IPS-NIHi7 (cell line): ENCODE results near the gene FBXW4.
"Not testable (repeated sequence)": the region's sequence is repeated elsewhere in the genome, so short reads cannot be mapped to it uniquely, and the experiment has no call there.

Experiments
- DNase-seq: peaks from one replicate; pipeline ENCODE4 v3.0.0; 2012; ENCODE audit warnings: mixed read lengths; ENCODE audit errors: extremely low spot score

FBXW4 gene

DNA sequence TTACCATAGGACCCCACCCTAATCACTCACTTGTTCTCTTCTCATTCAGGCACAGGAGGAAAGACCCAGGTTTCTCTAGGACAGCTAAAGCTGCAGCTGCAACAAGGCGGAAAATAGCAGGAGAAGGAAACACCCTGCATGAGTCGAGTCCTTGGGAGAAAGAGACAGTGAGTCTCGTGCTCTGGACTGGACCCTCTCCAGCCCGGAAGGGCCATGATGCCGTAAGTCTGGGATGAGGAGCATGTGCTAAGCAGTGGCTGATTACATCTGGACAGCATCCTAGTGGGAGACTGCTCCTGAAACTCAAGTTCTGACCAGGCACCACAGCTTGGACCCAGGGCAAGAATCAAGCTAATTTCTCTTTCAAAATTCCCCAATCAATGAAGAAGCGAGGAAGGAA, 39.4 kb downstream of the FBXW4 start:
- no peak for DNase-seq

DNA sequence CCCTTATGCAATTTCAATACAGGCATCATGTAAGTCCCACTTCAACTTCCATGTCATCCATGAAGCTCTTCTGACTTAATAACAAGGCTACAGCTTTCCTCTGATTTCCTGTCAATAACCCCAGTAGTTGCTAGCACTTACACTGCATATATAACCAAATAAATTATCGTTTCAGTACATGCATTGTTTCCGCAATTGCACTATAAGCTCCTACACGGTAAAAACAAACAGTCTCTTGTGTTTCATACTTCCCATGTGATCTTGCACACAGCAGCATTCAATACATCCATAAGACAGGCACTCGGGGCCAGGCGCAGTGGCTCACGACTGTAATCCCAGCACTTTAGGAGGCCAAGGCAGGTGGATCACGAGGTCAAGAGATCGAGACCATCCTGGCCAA, 41.4 kb downstream of the FBXW4 start:
- DNase-seq = no peak

DNA sequence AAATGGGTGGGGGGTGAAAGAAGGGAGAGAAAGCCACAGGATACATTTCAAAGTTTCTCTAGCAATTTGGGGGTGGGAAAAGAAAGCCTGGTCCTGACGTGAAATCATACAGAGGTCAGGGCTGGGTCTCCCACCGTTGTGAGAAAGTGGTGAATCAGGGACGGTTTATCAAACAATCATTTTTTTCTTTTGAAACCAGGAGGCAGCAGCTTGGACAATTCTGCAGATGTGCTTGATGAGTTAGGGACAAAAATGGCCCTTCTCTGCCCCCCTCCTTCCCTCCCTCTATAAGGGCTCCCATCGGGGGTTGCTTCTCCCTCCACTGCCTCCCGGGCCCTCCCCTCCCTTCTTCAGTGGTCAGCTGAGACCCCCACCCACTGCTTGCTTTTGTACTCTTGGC, 43.6 kb downstream of the FBXW4 start:
- DNase-seq = no peak

DNA sequence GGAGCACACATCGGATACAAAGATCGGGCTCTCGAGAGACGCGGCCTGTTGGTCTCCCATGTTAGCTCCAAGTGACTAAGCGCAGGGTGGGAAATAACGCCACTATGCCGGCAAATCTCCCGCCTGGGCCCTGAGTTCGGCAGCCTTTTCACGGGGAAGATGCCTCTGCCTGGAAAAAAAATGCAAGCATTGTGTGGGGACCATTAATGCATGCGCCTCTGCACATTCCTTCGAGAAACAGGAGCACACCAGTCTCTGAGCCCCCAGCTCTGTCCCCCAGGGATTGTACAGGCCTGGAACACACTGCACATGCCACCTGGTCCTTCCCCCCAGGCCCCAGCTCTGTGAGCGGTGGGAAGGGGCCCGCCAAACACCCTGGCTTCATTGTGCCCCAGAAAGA, 44.1 kb downstream of the FBXW4 start:
- no peak for DNase-seq

DNA sequence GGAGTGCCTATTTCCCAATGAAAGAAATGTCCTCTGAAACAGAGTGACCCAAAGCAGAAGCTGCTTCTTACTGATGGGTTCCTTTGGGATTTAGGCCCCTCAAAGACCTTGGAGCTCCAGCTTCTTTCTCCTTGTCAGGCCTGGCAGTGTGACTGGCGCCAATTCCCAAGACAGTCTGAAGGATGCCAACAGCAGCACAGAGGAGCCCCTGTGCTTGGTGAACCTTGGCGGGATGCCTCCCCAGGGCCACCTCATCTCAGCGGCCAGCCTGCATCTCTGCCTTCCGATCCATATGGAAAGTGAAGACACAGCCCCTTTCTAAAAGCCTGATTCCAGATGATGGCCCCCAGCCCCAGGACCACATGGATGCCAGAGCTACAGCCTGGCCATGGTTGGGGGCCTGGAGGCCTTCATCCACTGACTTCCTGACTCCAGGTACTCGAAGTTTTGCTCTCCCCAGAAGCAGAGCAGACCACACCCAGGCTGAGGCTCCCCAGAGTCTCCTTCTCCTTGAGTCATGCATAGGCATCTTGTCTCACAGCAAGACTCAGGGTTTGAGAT, 45.4 kb downstream of the FBXW4 start:
- no peak for DNase-seq

DNA sequence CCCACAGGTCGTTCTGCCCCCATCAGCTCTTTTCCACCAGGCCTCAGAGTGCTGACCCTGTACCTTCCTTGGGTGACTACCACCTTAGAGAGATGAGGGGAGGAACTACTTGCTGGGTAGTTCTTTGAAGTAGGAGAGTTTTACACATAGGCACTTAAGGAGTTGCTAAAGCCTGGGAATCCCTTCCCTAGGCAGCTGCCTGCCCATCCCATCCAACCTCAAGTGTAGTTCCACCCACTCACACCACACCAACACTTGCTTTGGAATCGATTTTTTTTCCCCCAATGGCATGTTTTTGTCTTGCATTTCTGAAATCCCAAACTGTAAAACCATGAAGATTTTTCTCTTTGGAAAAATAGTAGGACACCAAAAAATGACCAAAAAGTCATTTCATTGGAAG, 47.7 kb downstream of the FBXW4 start:
- no peak for DNase-seq

DNA sequence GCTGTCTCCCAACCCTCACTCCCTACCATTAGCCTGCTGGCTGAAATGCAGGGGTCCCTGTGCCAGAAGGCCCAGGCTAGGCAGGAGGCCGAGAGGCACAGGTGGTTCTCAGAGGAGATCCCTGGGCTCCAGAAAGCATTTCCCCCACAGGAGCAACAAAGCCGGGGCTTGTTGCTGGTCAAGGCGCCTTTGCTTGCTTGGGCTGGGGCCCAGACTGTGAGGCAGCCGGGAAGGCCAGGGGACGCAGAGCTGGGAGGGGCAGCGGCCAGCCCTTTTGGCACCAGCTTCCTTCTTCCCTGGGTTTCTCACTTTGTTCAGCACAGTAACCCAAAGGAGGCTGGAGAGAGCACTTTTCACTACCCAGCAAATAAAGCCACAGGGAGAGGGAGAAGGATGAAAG, 48.6 kb downstream of the FBXW4 start:
- no peak for DNase-seq

DNA sequence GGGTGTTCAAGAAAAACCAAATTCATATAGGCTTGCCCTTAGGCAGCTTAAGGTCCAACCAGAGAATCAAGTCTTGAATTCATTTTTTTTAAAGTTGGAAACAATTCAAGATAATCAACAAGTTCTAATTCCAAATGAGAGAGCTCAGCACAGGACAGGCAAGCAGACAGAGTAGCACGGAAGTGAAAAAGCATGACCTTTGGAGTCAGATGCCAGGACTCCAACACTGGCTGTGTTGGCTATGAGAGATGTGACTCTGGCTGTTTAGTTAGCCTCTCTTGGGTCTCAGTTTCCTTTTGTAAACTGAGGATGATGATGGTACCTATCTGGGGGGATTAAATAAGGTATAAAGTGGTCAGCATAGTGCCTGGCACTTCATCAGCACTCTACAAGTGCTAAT, 49.3 kb downstream of the FBXW4 start:
- DNase-seq = no peak

DNA sequence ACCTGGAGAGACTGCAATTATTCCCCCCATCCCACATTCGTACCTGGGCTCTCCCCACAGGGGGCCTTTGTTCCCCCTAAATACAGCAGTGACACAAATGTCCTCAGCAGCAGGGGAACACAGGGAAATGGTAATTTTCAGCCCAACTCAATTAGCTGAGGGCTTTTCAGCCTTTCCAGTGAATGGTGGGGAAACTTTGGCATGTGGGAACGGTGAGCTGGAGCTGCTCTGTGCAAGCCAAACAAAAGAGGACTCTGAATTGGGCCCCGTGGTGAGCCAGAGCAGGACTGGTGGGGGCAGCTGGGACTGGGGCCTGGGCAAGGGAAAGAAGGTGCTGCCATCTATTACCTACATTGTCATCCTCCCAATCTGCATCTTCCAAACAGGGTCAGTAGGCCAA, 51.0 kb downstream of the FBXW4 start:
- peak; percentile 77 for DNase-seq

DNA sequence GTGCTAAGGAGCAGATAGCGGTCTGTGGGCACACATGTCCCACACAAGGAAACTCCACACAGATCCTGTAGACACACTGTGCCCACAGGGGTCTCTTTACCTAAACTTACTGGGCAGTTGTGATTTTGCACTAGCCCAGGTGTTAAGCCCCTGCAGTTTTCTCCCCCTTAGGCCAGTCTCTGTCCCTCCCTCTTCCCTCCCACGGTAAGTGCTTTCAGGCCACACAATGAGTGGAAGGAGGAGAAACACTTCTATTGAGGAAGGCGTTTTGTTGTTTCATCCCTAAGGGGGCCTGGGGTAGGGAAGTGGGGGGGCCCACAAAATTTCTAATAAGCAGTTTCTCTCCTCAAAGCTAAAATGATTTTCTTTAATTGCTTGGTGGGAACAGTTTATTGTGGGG, 51.4 kb downstream of the FBXW4 start:
- DNase-seq = no peak

DNA sequence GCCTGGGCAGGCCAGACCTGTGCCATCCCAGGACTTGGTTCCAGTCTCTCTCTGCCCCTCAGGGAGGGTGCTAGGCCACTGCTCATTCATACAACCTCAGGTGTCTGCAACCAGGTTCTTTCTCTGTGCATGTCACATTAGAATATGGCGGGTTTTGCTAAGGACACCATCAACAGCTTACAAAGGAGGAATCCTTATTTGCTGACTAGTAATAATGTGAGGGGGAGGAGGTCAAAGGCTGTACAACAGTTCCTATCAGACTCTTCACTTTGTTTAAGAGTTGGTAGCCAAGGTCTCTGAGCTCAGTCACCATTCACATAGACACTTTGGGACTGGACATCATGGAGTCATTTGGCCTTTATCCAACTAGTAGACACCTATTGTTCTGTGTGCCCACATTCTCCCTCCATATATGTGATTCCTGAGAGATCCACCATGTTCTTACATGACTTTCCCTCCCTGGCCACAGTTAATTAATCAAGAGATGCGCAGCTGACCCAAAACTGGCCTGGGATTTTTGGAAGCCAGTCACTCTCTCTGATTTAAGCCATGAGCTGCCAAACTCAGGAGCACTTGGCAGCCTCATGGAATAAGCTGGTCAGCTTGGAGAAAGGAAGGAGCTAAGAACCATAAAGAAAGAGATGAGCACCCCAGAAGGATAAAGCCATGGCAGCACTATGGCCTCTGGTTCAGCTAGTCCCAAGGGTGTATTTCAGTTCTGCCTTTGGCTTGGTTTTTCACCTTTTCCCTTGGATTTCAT, 55.6 kb downstream of the FBXW4 start:
- DNase-seq = no peak

DNA sequence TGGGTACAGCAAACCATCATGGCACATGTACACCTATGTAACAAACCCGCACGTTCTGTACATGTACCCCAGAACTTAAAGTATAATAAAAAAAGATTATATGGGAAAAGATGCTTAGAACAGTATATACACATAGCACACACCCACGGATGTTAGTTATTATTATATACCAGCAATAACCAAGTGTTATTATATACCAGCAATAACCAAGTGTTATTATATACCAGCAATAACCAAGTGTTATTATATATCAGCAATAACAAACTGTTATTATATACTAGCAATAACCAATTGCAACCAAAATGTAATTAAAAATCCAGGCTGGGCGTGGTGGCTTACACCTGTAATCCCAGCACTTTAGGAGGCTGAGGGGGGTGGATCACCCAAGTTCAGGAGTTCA, 61.5 kb downstream of the FBXW4 start:
- DNase-seq = not testable (repeated sequence)

DNA sequence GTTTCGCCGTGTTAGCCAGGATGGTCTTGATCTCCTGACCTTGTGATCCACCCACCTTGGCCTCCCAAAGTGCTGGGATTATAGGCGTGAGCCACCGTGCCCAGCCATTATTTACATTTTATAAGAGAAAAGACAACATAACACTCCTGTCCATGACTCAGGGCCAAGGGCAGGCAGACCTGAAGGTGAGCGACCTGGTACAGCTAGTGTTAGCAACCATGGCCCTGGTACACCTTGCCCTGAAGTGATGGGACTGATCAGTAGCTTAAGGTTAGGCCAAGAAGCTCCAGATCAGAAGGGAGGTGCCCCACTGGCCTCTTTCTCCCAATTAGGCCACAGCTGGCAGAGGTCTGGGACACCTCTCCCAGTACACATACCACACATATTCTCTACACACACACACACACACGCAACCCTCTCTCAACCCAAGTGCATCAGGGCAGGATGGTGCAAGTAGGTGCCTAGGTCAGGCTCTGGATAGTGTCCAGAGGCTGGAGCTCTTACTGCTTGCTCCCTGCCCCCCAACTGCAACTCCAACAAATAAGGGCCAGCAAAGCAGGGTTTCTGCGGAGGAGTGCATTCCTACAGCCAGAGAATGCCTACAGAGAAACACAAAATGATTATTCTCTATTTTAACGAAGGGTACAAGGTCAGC, 63.0 kb downstream of the FBXW4 start:
- no peak for DNase-seq

DNA sequence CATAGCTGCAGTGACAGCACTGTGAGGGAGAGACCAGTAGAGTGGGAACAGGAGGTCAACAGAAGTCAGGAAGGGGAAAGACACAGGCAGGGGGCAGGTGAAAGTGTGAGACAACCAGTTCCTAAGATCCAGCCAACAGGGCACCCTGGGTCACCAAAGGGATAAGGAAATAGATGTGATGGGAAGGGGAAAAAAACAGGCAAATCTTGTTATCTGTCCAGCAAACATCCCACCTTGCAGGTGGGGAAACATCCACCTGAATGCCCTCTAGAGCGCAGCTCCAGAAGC, 64.4 kb downstream of the FBXW4 start:
- DNase-seq = no peak

DNA sequence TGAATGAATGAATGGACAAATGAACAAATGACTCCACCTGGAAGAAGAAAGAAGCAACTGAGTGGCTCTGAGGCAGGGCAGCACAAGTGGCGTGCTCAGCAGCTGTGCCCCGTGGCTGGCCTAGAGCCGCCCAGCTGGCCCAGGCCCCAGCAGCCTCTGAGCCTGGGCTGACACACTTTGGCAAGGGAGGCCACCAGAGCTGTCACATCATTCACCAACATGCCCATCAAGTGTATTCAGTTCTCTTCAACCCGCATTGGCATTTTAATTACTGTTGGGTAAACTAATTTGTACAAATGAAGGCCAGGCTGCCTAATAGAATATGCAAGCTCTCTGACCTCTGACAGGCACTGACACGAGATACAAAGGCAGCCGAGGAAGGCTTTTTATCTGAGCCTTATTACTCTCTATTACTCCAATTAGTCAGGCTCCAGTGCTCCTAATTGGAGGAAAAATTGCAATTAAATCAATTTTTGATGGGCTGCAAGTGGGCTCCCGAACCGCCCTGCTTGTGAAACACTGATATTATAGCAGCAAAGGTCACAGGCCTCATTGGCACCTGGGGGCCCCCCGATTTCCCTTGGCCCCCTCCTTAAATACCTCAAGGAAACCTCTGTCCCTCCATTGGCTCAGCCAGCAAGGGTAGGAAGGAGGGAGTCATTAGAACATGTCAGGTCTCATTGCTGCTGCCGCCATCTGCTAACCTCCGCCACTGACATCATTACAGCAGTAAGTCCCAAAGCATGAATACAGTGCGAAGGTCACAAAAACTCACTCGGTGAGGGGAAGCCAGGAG, 64.9 kb downstream of the FBXW4 start:
- DNase-seq = no peak

DNA sequence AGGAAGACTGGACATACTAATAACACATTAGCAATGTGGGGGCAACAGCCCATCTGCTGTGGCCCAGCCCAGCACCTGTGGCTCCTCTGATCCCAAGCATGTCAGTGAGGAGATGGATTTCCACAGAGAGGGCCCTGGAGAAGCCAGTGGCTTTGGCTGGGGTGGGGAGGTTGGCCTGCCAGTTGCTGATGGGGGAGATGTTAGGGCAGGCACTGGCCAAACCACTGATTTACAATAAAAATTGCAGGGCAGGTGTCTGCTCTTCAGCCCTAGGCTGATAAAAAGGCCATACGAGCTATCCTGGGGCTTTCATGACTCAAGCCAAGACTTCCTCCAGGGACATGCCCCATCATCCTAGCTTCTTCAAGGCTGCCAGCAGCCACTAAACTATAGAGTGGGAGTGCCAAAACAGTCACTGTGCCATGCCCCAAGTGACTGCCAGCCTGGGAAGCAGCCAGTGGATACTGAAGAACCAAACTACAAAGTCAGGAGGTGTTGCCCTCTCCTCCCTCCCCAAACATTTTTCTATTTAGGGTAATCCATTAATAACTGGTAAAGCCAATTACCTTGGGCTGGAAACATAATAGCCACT, 69.1 kb downstream of the FBXW4 start:
- no peak for DNase-seq

DNA sequence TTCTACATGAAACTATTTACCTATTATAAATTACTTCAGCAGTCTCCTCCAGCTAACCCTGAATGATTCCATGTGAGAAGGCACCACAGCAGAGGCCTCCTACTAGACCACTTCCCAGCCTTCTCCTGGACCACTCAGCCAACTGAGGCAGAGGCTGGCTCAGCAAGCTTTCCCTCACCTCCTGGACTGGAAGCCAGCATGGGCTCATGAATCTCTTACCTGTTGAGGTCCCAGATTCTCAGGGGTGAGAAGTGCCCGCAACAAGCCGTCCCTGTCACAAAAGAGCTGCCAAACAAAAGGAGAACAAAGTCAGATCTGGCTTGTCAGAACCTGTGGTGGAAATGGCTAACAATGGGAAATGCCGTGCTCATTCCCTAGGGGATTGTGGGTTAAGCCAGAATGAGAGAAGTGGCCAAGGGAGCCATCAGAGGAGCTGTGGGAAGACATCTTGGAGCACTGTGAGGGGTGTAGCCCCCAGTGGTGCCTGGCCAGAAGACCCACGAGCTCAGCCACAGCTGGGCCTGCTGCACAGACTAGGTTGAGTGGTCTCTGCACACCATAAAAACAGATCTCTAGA, 70.4 kb downstream of the FBXW4 start:
- no peak for DNase-seq

DNA sequence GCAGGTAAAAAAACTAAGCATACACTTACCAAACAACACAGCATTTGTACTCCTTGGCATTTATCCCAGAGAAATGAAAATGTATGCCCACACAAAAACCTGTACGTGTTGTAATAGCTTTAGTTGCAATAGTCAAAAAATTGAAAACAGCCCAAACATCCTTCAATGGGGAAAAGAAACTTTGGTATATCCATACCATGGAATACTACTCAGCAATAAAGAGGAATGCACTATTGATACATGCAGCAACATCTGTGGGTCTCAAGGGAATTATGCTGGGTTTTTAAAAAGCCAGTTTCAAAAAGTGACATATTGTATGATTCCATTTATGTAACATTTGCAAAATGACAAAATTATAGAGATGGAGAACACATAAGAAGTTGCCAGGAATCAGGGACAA, 71.4 kb downstream of the FBXW4 start:
- DNase-seq = no peak

DNA sequence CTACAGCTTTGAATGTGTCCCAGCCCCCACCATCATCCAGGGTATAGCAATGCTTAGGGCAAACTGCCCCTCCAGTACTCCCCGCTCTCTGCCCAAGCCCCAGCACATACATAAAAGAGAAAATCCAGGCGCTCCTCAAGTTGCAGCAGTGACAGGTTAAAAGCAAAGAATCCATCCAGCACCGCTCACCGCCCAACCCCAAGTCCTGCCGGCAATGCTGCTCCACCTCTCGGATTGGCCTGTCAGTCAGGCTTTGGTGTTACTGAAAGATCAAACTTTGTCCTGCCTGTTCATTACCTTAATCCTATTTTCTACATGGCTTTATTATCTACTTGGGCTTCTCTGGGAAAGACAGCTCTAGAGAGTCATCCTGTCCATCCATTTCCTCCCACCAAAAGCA, 75.0 kb downstream of the FBXW4 start:
- no peak for DNase-seq

DNA sequence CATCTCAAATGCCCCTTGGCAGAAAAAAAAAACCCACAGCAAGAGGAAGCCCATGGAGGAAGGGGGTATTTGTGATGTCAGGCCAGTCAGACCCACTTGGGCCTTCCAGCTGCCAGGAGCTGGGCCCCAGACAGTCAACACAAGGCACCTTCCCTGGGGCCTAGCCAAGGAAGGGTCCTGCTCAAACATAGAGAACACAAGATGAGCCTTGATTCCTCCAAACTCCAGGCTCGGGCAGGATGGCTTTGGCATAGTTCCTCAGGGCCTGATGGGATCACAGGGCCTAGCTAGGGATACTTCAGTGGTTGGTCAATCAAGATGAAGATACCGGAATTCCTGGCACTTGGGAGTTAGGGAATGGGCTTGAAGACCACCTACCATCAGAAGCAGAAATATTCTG, 76.1 kb downstream of the FBXW4 start:
- DNase-seq = no peak

DNA sequence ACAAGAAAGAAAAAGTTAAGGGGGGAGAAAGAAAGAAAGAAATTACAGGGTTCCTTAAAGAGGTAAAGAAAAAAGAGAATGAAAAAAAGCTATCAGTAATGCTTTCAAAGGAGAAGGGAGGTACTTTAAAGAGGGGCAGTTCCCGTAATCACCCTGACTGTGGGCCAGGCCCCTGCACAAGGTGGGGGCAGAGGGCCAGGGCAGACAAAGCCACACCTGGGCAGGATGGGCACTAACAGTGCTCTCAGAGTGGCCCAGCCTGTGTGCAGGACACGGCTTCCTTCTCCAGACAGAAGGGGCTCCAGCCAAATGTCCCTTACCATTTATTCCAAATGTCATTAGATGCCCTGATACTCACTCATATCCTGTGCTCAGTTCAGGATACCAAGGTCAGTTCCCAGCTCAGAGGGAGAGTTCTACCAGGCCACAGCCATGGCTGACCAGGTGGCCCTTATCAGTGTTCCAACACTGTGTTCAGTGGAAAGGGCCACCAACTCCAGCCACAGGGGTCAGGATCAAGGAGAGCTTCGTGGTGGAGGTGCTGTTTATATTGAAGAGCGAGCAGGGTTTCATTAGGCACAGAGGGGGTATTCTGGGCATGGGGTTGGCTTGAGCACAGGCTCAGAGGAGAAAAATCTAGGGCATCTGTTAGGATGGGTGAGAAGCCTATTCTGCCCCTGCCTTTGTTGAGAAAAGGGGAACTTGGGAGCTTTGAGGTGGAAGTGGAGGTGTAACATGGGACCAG, 77.0 kb downstream of the FBXW4 start:
- DNase-seq = no peak
